Nephron (organoid): ENCODE data around the gene FAM72A.
A peak's percentile ranks its signal among the peaks of the same experiment; 100 is the strongest.
"Not testable (repeated sequence)": the region's sequence is repeated elsewhere in the genome, so short reads cannot be mapped to it uniquely, and the experiment has no call there.

Experiments
- H3K27ac Mint-ChIP-seq, 3 experiments: 2 replicates each; pipeline ENCODE4 v1.8.0; 2020; ENCODE audit warnings: mixed read lengths in 3 of 3, mild to moderate bottlenecking in 2 of 3, moderate library complexity in 1 of 3
- H3K27me3 Mint-ChIP-seq: 2 replicates; pipeline ENCODE4 v1.8.0; 2021; ENCODE audit warnings: low read depth, mild to moderate bottlenecking, moderate library complexity, mixed read lengths
- H3K36me3 Mint-ChIP-seq: 2 replicates; pipeline ENCODE4 v1.8.0; 2020; ENCODE audit warnings: low read depth, mixed read lengths
- H3K4me1 Mint-ChIP-seq: 2 replicates; pipeline ENCODE4 v1.8.0; 2020; ENCODE audit warnings: mixed read lengths
- H3K4me3 Mint-ChIP-seq, 3 experiments: 2 replicates each; pipeline ENCODE4 v1.8.0; 2020; ENCODE audit warnings: mild to moderate bottlenecking in 3 of 3, mixed read lengths in 3 of 3, moderate library complexity in 2 of 3
- H3K9me3 Mint-ChIP-seq: 2 replicates; pipeline ENCODE4 v1.8.0; 2020; ENCODE audit warnings: mixed read lengths
- TF ChIP-seq, protein P1 (sequence below), 3 experiments: fragments of 200-600 bp; sonication (generic); IDR thresholded peaks; one replicate each; pipeline ENCODE4 v1.5.0; 2021; ENCODE audit warnings: antibody characterized with exemption in 3 of 3; ENCODE audit not compliant: unreplicated experiment in 3 of 3

The FAM72A gene

DNA sequence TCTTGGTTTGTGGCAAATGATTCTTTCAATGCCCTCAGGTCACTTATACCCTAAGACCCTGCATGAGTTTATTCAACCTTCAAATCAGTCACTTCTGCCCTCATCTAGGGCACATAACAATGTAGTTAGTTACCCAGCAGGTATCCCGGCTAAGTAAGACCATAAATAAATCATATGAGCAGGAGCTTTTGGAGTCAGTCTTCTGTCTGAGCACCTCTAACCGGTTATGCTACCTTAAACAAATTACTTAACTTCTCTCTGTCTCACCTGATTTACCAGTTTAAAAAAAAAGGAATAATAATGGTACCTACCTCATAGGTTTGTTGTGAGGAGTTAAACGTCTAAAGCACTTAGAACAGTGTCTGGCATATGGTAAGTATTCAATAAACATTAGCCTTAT lies 16.9 kb downstream of the FAM72A start:
- not testable (repeated sequence) for H3K9me3 Mint-ChIP-seq, H3K4me3 Mint-ChIP-seq, H3K4me1 Mint-ChIP-seq, H3K27ac Mint-ChIP-seq, H3K27me3 Mint-ChIP-seq, H3K36me3 Mint-ChIP-seq

DNA sequence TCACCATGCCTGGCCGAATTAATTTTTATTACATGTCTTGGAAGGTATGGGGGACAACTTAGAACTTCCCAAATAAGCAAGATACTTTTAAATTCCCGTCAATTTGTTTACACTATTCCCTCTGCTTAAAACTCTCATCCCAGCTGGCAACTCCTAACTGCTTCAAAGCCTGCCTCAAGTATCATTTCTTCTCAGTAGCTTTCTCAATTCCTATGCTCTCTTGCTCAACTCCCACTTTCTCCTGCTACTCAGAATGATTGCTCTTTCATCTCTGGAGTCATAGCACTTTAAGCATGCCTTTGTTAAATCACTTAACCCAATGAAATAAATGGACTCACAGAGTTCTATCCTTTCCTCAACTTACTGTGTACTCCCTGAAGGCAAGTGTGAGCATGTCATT lies 18.9 kb downstream of the FAM72A start:
- not testable (repeated sequence) for H3K27ac Mint-ChIP-seq, H3K4me1 Mint-ChIP-seq, H3K9me3 Mint-ChIP-seq, H3K36me3 Mint-ChIP-seq, H3K4me3 Mint-ChIP-seq, H3K27me3 Mint-ChIP-seq

DNA sequence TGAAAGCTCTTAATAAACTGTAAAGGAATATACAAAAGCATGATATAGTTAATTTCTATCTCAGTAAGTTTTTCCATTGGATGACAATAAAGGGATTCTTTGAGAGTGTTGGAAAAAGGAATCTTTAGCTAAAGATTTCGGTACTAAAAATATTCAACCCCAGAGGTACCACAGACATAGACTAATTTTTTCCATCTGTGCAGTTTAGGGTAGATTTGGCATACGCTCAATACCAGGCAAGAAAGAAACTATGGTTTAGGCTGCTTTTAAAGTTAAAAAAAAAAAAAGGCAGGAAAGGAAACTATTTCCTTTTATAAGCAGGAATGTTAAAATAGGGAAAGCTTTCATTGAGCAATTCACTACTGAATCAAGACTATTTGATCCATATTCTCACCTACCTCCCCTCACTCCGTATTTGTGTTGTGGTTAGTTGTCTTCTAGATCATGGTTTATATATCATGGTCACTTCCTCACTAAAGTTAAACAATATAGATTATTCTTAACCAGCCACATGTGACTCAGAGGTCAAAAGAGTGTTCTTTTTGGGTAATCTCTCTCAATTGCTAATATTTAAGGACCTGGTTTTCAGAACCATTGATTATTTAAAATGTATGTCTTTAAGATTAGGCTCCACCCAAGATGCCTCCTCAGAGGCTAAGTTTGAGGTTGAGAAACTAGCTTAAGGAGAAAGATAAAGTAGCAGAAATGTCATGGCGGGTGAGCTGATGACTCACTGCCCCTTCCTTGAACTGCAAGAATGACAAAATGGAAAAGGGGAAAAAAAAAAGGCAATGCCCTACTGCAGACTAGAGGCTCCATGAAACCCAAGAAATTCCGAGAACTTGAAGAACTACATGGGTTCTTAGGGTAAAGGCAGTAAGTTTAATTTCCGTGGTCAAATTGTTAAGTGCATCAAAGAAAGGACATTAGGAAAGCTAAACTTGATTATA lies 20.0 kb downstream of the FAM72A start:
- not testable (repeated sequence) for H3K9me3 Mint-ChIP-seq, H3K36me3 Mint-ChIP-seq, H3K4me1 Mint-ChIP-seq, H3K27me3 Mint-ChIP-seq, H3K4me3 Mint-ChIP-seq, H3K27ac Mint-ChIP-seq

DNA sequence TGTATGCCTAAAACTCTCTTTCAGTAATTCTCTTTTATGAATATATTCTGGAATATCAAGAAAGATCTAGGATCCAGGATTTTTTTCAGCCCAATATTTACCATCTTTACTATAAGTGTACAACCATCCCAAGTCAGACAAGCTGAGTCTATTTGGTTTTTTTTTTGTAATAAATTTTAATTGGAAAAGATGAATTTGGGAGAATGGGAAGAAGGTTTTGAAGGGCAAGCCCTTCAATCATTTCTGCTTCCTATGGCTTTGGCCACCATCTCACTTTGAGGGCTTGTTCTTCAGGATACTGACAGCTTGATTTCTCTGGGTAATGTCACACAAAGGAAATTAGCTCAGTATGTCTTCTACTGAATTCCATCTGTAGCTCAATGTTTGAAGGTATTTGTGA lies 23.0 kb downstream of the FAM72A start:
- not testable (repeated sequence) for H3K27me3 Mint-ChIP-seq, H3K4me3 Mint-ChIP-seq, H3K36me3 Mint-ChIP-seq, H3K9me3 Mint-ChIP-seq, H3K27ac Mint-ChIP-seq, H3K4me1 Mint-ChIP-seq

DNA sequence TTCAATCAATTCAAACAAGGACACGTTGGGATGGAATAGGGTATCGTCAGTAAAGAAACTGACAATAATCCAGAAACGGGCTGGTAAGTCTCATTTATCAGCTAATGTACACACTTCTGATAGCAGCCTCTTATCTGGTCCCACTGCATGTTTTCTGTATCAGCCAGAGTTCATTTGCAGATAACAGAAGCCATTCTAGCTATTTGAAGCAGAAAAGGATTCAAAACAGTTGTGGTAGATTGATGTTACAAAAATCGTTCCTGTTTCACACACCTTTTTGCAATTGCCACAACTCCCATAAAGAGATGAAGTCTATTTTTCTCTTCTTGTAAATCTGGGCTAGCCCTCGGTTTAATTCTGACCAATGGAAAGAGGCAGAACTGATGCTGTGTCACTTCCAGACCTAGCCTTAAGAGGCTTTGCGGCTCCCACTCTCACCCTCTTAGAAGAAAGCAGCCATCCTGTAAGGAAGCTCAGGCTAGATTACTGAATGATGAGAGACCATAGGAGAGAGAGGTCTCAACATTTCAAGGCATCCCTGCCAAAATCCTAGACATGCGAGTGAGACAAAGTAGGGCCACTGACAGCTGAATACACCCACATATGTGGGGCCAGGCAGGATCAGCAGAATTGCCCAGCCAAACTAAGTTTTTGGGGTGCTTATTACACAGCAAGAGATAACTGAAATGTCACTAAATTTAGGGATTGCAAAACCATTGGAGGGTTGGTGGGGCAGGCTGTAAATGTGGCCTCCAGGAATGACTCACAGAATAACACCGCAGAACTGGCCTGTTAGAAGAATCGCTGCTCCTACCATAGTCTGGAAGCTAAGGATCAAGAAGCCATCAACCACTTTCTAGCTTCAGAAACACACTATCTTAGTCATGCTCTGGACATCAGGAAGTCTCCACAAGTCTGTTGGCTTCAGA lies 24.3 kb downstream of the FAM72A start:
- H3K4me3 Mint-ChIP-seq, H3K9me3 Mint-ChIP-seq, H3K27ac Mint-ChIP-seq, H3K27me3 Mint-ChIP-seq, H3K4me1 Mint-ChIP-seq, H3K36me3 Mint-ChIP-seq: not testable (repeated sequence)

DNA sequence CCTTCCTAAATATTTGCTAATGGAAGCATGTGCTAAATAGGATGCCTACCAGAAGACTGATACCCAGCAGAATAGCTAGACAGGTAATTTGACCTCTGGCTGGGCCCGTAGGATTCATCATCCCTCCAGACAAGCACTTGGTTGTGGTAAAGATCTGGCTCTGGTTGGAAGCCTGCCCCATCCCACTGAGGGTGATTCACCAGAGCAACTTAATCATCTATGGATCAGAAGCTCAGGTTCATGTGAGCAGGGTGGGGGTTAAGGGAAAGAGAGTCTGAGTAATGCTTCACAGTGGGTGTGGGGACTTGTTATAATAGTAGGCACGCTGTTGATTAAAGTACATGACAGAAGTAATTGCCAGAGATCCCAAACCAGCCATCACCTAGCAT lies 26.5 kb downstream of the FAM72A start:
- not testable (repeated sequence) for H3K4me1 Mint-ChIP-seq, H3K27me3 Mint-ChIP-seq, H3K4me3 Mint-ChIP-seq, H3K36me3 Mint-ChIP-seq, H3K9me3 Mint-ChIP-seq, H3K27ac Mint-ChIP-seq

DNA sequence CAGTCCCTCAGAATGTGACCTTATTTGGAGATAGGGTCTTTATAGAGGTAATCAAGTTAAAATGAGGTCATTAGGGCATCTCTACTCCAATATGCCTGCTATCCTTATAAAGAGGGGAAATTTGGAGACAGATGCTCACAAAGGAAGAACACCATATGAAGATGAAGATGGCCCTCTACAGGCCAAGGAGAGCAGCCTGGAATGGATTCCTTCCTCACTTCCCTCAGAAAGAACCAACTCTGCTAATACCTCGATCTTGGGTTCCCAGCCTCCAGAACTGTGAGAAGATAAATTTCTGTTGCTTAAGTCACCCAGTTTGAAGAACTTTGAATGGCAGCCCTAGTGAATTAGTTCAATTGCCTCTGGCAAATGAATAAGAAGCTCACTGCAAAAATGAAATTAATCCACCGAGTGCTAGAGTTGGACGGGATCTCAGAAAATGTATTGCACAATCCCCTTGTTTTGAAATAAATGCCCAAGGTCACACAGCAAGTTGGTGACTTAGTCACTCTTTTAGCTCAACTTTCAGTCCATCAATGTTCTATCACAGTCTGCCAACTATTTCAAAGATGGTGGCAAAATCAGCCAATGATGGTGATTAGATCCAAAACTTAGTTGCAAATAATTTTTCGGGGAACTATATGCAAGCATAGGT lies 27.1 kb downstream of the FAM72A start:
- H3K4me1 Mint-ChIP-seq, H3K4me3 Mint-ChIP-seq, H3K36me3 Mint-ChIP-seq, H3K9me3 Mint-ChIP-seq, H3K27me3 Mint-ChIP-seq, H3K27ac Mint-ChIP-seq: not testable (repeated sequence)

DNA sequence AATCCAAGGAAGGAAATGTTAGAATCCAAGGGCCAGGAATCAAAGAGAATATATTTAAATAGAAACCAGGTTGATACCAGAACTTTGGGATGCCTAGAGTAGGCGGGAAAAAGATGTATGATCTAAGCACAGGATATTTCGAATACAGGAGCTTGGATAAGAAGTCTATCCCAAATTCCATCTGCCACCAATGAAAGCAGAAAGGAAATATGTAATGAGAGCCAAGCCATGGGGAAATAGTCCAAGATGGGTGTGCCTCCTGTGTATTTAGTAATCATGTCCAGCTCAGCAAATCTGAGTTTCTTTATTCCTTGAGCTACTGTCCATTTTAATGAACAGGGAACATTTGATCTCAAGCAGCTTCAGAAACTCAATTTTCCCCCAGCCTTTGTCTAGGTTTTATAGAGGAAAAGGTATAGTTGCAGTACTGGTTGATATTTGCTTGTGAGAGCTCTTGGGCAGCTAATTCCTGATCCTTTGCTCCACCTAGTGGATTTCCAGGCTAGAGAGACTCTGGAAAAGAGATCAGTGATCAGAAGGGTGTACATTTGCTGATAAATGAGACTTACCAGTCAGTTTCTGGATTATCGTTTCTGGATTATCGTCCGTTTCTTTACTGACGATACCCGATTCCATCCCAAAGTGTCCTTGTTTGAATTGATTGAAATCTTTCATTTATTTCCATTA lies 28.3 kb downstream of the FAM72A start:
- H3K4me3 Mint-ChIP-seq, H3K36me3 Mint-ChIP-seq, H3K4me1 Mint-ChIP-seq, H3K27me3 Mint-ChIP-seq, H3K27ac Mint-ChIP-seq, H3K9me3 Mint-ChIP-seq: not testable (repeated sequence)
- TF ChIP-seq, protein P1, sequence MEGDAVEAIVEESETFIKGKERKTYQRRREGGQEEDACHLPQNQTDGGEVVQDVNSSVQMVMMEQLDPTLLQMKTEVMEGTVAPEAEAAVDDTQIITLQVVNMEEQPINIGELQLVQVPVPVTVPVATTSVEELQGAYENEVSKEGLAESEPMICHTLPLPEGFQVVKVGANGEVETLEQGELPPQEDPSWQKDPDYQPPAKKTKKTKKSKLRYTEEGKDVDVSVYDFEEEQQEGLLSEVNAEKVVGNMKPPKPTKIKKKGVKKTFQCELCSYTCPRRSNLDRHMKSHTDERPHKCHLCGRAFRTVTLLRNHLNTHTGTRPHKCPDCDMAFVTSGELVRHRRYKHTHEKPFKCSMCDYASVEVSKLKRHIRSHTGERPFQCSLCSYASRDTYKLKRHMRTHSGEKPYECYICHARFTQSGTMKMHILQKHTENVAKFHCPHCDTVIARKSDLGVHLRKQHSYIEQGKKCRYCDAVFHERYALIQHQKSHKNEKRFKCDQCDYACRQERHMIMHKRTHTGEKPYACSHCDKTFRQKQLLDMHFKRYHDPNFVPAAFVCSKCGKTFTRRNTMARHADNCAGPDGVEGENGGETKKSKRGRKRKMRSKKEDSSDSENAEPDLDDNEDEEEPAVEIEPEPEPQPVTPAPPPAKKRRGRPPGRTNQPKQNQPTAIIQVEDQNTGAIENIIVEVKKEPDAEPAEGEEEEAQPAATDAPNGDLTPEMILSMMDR (IDR thresholded peaks at IDR 0.05; ENCODE audit: unreplicated experiment in 3 of 3): peak; percentile 31 to 41 (median 32)

DNA sequence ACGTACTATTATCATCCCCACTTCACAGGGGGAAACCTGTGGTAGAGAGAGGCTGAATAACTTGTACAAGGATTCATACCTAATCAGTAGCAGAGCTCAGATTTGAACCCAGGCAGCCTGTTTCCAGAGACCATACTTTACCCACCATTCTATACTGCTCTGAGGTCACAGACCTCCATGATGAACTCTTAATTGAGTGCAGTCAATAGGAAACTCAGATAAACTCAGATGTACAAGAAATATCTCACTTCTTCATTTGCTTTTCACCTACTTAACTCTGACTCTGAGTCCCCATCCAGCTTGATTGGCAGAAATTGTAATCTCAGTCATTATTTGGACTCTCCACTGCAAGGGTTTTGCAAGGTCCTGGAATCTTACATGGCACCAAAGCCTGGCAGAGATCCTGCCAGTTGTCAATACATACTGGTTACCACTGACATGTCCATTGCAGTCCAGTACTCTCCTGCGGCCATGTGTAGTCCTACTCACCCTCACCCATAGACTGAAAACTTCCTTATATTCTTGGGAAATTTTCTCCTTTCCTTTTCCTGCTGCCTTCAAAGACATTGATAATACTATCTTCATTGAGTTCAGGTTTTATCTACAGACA lies 29.4 kb downstream of the FAM72A start:
- H3K9me3 Mint-ChIP-seq, H3K4me3 Mint-ChIP-seq, H3K36me3 Mint-ChIP-seq, H3K27ac Mint-ChIP-seq, H3K27me3 Mint-ChIP-seq, H3K4me1 Mint-ChIP-seq: not testable (repeated sequence)

DNA sequence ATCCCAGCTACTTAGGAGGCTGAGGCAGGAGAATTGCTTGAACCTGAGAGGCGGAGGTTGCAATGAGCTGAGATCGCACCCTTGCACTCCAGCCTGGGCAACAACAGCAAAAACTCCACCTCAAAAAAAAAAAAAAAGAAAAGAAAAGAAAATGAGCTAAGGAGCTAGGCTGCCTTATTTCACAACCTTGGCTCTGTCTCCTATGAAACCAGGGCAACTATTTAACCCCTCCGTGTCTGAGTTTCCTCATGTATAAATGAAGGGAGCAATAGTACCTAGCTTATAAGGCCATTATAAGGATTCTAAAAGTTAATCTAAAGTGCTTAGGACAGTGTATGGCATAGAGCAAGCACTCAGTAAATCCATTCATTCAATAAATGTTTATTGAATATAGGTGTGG lies 32.8 kb downstream of the FAM72A start:
- H3K4me1 Mint-ChIP-seq, H3K4me3 Mint-ChIP-seq, H3K9me3 Mint-ChIP-seq, H3K27me3 Mint-ChIP-seq, H3K27ac Mint-ChIP-seq, H3K36me3 Mint-ChIP-seq: not testable (repeated sequence)
